ENCODE data around the gene PRAME.
"Not testable (repeated sequence)": the region's sequence is repeated elsewhere in the genome, so short reads cannot be mapped to it uniquely, and the experiment has no call there.

The PRAME gene

DNA sequence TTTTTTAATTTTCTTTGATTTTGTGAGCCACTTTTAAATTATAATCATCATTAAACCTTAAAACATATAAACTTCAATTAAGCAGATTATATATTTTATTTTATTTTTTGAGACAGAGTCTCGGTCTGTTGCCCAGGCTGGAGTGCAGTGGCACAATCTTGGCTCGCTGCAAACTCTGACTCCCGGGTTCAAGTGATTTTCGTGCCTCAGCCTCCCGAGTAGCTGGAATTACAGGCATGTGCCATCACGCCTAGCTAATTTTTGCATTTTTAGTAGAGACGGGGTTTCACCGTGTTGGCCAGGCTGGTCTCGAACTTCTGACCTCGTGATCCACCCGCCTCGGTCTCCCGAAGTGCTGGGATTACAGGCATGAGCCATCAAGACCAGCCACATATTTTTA is 22.5 kb upstream of the PRAME start:
- DNase-seq (ENCODE audit: low read depth in 3 of 3, low spot score in 1 of 3), result not testable (repeated sequence)

DNA sequence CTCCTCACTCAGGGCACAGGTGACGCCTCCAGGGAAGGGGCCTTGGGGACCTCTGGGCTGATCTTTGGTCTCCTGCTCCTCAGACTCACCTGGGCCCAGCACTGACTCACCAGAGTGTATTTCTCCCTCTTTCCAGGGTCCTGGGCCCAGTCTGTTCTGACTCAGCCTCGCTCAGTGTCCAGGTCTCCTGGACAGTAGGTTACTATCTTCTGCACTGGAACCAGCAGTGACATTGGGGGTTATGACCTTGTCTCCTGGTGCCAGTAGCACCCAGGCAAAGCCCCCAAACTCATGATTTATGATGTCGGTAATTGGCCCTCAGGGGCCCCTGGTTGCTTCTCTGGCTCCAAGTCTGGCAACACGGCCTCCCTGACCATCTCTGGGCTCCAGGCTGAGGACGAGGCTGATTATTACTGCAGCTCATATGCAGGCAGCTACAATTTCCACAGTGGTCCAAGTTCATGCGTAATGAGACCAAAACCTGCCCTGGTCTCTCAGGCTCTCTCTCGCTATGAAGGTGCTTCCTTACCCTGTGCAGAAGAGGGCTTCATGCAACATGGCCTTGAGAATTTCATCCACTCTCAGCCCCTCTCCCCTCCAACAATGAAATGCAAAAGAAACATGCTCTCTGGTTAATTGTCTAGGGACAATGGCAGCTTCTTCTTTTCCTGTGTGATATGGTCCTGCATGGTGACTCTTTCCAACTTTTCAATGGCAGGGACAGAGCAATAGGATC is 21.0 kb upstream of the PRAME start:
- no peak for DNase-seq (ENCODE audit: low read depth in 3 of 3, low spot score in 1 of 3)

DNA sequence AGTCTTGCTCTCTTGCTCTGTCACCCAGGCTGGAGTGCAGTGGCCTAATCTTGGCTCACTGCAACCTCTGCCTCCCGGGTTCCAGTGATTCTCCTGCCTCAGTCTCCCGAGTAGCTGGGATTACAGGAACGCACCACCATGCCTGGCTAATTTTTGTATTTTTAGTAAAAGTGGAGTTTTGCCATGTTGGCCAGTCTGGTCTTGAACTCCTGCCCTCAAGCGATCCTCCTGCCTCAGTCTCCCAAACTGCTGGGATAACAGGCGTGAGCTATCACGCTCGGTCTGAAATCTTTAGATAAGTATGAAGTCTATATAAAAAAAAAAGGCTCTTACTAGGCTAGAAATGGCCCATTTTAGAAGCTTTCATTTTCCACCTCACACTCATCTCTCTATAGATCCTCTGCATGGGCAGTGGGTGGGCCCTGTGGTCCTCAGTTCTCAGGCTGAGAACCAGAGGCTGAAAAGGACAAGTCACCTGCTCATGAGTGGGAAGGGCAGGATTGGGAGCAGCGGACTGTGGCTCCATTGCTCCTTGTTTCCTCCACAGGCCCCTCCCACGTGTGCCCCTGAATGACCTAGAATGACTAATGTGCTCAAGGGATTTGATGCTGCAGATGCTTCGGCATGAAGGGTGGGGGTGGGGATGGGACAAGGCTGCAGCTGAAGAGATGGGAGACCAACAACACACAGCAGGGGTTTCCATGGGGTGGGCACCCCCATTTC is 19.8 kb upstream of the PRAME start:
- no peak for DNase-seq (ENCODE audit: low read depth in 3 of 3, low spot score in 1 of 3)

DNA sequence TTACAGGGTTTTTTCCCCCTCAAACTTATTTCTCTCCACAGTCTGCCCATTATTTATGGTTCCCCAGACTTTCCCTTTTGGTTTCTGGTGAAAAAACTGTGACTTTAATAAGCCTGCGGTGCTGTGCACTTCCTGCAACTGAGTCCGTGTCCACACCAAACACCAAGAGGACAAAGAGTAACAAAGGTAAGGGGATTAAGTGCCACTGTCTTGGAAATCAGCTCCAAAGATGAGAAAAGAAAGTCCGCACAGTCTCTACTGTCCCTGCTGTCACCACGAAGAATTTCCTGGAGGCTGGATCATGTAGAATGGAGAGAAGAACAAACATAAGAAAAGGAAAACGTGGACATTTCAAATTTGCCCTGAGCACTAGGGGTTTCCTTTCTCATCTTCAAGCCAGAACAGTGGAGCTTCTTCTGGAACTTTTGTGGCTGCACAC is 17.9 kb upstream of the PRAME start:
- DNase-seq (ENCODE audit: low read depth in 3 of 3, low spot score in 1 of 3), result no peak

DNA sequence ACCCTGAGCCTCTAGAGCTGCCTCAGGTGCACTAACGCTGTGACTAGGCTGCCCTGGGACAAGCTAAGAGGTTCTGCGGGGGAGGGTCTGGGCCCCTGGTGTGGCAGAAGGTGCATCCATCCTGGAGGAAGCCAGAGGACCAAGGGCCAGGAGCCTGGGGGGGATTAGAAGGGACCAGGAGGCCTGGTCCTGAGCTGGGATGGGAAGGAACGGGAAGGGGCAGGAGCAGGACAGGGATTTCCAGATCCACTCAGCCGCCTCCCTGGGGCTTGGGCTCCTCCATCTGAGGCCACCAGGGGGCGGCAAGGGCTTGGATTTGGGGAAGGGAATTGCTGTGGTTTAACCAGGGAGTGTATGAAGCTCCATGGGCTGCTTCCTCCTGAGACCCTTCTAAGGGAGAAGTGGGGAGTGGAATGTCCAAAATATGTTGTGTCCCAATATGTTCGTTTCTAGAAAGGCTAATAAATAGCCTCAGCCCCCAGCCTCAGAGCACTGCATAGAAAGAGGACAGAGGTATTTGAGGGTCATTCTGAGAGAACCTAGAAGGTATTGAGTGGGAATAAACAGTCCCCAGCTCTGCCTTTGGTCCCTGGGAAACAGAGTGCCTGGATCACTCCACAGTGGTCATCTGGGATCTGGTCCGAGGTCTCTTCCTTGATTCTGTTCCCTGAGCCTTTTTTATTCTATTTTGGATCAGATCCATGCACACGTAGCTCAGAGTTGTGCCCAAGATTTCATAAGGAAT is 17.4 kb upstream of the PRAME start:
- peak in 1 of 3 donors; percentile 21 for DNase-seq (ENCODE audit: low read depth in 3 of 3, low spot score in 1 of 3)

DNA sequence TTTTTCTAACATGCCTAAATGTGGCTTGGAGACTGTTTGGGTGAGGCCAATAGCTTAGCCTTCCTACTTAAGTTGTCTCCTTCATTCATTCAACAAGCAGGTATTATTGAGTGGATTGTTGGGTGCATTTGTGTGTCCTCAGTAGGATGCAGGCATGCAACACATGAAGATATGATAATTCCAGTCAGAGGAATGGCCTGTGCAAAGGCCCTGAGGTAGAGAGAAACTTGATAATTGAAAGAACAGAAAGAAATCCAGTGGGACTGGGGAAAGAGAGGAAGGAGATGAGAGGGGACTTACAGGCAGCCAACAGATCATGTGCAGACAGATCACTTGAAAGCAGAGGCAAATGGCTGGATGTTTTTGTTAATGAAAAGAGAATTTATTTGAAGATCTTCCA is 15.3 kb upstream of the PRAME start:
- DNase-seq (ENCODE audit: low read depth in 3 of 3, low spot score in 1 of 3), result no peak

DNA sequence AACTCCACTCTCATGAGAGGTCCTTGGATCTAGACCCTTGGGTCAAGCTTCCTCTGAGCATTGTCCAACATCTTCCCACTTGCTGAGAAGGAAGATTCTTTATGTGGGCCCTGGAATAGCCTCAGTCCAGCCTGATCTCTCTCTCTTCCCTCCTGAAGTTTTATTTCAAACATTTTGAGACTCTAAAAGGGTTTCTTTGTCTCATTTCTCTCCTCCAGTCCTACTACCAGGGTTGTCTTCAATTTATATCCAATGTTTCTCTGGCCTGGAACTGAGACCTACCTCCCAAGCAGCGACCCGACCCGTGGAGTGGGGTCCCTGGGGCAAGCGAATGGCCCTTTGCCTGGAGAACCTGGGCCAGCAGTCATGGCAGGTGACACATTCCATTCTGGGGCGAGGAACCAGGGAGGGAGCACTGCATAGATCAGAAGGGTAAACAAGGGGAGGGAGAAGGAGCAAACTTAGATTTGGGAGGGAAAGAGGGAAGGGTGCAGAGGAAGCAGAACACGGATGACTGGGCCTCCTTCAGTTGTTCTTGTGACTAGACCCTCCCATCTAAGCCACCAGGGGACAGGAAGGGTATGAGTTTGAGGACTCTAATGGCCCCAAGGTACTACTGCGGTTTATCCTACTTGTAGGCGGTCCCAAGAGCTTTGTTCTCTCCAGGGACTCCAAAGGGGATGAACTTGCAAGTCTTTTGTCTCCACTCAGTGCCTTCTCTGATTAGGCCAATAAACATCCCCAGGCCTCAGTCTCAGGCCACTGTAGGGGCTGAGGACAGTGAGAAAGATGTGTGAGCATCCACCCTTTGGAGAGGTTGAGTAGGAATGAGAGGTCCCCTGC is 14.2 kb upstream of the PRAME start:
- no peak for DNase-seq (ENCODE audit: low read depth in 3 of 3, low spot score in 1 of 3)

DNA sequence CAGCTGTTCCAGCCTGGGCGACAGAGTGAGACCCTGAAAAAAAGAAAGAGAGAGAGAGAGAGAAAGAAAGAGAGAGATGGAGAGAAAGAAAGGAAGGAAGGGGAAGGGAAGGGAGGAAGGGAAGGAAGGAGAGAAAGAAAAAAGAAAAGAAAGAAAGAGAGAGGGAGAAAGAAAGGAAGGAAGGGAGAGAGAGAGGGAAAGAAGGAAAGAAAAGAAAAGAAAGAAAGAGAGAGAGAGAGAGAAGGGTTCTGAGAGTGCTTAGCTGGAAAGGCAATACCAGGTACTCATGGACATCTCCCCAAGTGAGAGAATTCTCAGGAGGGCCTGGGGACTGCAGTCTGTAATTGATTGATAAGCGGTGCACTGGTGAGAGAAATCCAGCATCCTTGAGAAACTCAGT is 12.8 kb upstream of the PRAME start:
- DNase-seq (ENCODE audit: low read depth in 3 of 3, low spot score in 1 of 3), result no peak

DNA sequence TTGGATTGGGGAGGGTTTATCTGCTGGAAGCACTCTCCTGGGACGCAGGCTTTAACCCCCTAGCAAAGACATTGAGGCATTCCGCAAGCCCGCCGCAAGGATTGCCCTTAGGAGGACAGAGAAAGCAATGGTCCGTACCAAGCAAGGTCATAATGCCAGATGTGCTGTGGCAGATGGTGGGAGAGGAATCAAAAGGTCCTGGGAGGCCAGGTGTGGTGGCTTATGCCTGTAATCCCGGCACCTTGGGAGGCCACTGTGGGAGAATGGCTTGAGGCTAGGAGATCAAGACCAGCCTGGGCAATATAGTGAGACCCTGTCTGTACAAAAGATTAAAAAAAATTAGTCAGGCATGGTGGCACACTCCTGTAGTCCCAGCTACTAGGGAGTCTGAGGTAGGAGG is 12.4 kb upstream of the PRAME start:
- DNase-seq (ENCODE audit: low read depth in 3 of 3, low spot score in 1 of 3), result no peak

DNA sequence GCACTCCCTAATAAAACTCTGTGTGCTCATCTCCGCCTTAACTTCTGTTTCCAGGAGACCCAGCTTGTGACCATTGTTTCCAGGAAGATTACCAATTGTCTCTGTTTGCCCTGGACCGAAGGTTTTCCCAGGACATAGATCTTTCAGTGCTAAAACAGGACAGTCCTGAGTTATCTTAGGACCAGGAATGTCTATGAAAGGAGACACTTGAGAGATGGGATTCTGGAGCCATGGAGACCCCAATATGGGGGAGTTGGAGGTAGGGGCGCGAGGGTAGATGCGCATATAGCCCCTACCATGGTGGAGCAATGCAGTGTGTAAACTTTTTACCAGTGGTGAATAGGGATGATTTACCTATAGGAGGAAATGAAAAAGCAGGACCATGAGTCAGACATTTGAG is 10.2 kb upstream of the PRAME start:
- DNase-seq (ENCODE audit: low read depth in 3 of 3, low spot score in 1 of 3), result no peak

DNA sequence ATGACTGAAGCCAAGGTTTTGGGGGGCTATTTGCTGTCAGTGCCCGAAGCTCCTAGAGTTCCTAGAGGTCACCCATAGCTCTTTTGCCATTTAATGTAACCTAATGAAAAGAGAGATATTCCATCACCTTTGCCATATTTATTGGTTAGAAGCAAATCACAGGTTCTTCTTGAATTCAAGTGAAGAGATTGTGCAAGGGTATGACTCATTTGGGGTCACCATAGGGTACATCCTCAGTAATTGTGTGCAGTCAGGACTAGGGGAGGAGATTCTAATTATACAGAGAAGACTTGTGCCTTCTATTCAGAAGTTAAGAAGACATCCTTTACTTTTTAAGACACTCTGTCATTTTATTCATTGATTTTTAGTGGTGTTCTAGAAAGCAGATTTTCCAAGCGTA is 6.9 kb upstream of the PRAME start:
- DNase-seq (ENCODE audit: low read depth in 3 of 3, low spot score in 1 of 3), result no peak

DNA sequence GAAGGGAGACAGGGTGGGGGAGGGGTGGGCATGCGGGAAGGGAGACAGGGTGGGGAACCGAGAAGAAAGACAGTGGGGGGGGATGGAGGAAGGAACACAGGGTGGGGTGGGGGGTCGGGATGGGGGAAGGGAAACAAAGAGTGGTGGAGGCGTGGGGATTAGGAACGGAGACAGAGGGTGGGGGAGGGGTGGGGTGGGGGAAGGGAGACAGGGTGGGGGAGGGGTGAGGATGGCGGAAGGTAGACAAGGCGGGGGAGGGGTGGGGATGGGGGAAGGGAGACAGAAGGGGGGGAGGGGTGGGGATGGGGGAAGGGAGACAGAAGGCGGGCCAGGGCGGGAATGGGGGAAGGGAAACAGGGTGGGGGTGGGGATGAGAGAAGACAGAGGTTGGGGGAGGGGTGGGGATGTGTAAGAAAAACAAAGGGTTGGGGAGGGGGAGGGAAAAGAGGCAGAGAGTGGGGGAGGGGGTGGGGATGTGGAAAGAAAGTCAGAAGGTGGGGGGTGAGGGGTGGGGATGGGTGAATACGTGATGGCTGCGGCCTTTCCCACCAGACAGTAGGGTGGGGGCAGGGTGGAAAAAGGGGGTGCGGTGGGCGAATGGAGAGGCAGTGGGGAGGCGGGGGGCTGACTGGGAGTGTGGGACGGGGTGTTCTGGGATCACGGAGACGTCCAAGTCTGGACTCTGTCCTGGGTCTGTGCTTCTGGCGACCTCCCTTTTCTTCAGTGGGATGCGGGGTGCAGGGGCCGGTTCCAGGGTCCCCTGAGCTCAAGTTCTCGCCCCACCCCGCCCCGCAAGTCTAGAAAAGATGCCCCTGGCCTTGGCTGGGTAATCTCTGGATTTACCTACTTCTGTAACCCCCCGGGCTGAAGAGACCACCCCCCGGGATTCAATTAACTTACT is 744 bp downstream of the PRAME start:
- DNase-seq (ENCODE audit: low read depth in 3 of 3, low spot score in 1 of 3), result no peak

DNA sequence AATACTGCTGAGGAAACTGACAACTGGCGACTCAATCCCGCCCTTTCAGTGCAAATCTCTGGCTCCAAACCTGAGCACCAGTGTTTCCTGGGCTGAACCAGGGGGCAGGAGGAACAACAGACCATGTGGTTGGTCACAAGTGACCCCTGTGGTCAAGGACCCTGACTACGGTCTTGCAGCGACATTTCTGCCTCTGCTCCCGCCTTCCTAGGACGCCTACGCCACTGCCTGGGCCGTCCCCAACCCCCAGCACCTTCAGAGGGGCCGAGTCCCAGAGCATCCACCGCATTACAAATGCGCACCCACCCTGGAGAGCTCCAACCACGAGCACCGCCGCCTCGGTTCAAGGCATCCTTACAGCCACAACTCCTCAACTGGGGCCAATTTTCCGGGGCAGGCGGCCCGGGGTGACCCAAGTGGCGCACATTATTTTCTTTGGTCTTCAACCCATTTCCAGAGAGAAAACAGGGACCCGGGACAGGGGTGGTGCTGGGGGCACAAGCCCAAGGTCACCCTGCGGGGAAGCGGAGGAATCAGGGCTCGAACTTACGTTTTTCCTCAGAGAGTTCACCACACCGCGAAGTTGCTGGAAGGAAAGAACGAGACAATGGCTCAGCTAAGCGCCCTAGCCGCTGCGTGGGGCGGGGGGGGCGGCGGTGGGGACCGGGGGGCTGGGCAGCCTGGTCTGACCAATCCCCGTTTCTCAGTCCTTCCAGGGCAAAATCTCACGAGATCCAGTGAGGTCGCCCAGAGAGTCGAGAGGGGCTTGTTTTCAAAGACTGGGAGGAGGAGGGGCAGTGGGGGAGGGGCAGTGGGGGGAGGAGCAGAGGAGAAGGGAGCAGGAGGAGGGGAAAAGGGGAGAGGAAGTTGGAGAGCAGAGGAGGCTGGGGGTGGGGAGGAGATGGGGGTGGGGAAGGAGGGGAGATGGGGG is 1.8 kb downstream of the PRAME start:
- no peak for DNase-seq (ENCODE audit: low read depth in 3 of 3, low spot score in 1 of 3)

DNA sequence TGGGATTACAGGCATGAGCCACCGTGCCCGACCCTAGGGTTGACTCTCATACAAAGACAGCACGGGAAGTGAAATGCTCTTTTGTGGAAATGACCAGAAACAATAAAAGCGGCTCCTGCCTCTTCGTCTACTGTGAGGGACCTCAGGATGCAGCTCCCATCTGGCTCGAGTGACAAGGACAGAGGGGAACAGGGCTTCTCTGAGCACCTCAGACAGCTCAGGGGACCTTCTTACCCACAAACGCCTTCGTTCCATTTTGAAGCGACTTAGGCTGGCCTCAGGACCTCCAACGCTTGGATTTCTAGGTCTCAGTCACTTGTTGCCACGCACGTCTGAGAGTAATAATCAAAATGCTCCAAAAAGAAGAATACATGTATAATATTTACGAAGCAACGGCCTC is 2.5 kb downstream of the PRAME start:
- DNase-seq (ENCODE audit: low read depth in 3 of 3, low spot score in 1 of 3), result no peak

DNA sequence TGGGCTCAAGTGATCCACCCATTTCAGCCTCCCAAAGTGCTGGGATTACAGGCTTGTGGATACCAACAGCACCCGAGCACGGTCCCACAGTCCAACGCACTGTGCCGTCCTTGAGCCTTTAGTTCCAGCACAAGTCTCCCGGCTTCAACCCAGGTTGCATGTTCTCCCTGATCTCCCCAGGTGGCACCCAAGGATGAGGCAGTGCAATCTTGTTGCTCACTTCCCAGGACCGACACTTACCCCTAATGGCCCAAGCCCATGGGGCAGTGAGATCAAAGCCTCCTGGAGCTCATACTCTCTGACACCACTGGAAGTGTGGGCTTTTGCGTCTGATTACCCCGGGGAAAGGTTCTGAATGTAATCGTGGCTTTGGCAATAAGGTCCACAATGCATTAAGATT is 3.5 kb downstream of the PRAME start:
- DNase-seq (ENCODE audit: low read depth in 3 of 3, low spot score in 1 of 3), result no peak

DNA sequence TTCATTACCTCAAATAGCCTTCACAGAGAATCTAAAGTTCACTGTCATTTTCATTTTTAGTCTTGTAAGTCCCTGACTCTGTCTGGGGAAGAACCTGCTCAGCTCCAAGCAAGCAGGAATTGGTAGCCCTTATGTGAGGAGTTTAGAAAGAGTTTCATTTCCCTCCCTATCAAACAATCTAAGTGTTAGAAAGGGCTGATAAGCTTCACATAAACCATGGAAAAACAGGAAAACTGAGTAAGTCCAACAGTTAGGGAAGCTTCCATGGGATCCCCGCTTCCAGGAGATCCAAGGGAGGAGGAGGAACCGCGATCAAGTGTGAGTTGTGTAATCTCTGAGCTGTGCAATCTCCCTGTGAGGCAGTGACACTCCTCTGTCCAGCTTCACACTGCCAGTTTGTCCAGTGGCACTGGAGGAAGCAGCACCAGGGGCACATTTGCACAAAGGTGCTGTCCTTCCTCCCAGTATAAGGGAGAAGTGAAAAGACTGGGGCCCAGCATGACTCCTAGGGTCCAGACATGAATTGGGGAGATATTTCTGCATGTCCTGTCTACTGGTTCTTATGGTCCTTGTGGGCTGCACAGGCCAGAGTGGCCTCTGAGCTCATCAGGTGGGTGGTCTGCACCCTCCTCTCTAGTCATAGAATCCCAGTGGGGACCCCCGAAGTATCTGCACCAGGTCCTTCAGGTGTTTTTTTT is 4.3 kb downstream of the PRAME start:
- no peak for DNase-seq (ENCODE audit: low read depth in 3 of 3, low spot score in 1 of 3)

DNA sequence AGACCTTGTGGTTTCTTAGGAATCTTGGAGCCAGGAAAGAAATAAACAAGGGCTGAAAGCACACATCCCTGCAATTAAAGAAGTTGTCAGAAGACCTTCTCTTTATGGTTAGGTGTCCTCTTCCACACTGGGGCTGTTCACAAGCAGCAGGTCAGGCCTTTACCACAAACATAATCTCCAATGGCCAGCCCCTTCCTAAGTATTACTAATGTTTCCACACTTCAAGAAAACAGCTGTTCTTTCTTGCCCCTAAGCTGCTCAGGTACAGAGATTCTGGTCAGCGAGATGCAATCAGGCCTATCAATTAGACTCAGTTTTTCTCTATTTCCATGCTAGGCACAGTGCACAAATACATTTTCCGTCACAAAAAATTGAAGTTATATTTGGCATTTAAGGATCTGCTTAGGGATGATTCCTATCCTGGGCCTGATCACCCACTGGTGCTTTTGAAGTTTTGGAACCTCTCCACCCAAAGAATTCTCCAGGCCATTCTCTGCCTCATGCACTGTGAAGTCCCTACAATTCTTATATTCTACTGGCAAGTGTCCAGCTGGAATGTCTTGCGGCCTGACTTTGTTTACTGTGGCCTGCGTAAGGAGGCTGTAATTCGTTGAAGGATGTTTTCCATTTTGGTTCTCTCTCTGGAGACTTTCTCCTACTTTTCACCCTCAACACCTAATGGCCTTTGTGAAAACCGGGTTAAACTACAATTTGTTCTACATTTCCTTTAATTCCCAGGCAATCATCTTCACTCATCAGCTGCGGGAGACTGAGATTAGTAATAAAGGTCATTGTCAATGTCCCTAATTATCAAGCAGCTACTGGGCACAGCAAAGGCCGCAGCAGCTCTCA is 5.1 kb downstream of the PRAME start:
- no peak for DNase-seq (ENCODE audit: low read depth in 3 of 3, low spot score in 1 of 3)

DNA sequence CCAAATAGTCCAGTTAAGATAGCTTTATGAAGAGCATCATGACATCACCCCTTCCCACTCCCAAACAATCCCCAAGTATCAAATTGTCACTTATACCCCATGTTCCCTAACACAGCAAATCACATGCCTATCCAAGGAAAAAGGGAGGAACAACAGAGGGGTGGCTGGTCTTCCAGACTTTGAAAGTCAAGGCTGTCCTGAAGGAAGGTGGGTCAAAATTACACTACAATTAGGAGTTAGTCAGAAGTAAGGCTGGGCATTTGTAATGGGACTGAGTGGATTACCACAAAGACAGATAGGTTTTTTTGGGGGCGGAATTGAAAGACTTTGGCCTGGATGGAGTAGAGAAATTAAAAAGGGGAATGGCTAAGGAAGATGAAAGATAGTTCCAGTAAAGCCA is 5.9 kb downstream of the PRAME start:
- no peak for DNase-seq (ENCODE audit: low read depth in 3 of 3, low spot score in 1 of 3)
